ENCODE results near the gene OR56B4. TPM values are rescaled to one million over a fixed set of nuclear protein-coding genes. Genes with fewer than 3 reads are reported as not detected.

The OR56B4 gene
- total and polyA plus RNA-seq, 7 experiments from 2014 or later = not detected

DNA sequence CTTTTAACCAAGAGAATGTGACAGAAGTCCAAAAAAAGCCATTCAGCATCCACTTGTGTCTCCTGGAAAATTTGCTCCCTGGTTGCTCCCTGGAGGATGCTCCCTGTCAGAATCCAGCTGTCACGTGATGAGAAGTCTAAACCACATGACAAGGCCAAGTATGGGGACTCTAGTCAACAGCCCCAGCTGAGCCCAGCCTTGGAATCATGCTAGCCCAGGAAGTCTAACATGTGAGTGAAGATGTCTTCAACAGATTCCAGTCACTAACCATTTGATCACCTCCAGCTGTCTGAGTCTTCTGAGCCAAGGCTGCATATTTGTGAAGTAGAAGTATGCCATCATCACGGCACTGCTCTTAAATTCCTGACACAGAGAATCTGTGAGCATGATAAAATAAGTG, 4.2 kb downstream of the OR56B4 start:
- intact Hi-C loops (cut with micrococcal nuclease) = no loop called here
- POLR2A ChIA-PET = no interaction called here
- H3K27ac Mint-ChIP-seq = no peak overlapping the region

DNA sequence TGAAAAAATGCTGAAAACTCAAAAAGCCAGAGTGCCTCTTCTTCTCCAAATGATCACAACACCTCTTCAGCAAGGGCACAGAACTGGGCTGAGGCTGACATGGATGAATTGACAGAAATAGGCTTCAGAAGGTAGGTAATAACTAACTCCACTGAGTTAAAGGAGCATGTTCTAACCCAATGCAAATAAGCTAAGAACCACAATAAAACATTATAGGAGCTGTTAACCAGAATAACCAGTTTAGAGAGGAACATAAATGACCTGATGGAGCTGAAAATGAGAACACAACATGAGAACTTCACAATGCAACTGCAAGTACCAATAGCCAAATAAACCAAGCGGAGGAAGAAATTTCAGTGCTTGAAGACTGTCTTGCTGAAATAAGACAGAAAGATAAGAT, 9.2 kb downstream of the OR56B4 start:
- peaks cover 0 to 7% (median 0%) of the 10 kb centered on the region in 3 experiments for H3K9me3 ChIP-seq (ENCODE audit: control insufficient read depth in 2 of 3, low read length in 3 of 3)
- Mint-ChIP-seq H3K36me3 (peaks cover 0 to 10% (median 4%) of the 10 kb centered on the region in 5 donors), H3K4me1 (no peaks in the 10 kb centered on the region), H3K9me3 (peaks cover 8 to 43% (median 18%) of the 10 kb centered on the region in 11 donors), H3K4me3 (no peak overlapping the region), H3K27ac (no peak overlapping the region), H3K27me3 (peaks cover 8 to 38% (median 24%) of the 10 kb centered on the region in 5 donors)
- ATAC-seq = no peak
- no peak overlapping the region for H3K4me3 ChIP-seq (ENCODE audit: low read length)
- H3K27ac ChIP-seq (ENCODE audit: low read depth, low read length) = no peak overlapping the region
- intact Hi-C loops (cut with micrococcal nuclease) = no loop called here
- DNase-seq = no peak
- ChIA-PET POLR2A (no interaction called here), CTCF (interaction anchor here (0.6 kb wide), 1 partner anchor 1017 kb away, joined by 3 read pairs; no protein-coding TSS in a partner anchor)
- no peaks in the 10 kb centered on the region for H3K4me1 ChIP-seq (ENCODE audit: control insufficient read depth in 2 of 2, insufficient read depth in 2 of 2, low read length in 2 of 2)
- H3K36me3 ChIP-seq (ENCODE audit: control insufficient read depth in 2 of 3, insufficient read depth in 3 of 3, low read length in 3 of 3) = no peaks in the 10 kb centered on the region
- no peaks in the 10 kb centered on the region for H3K27me3 ChIP-seq (ENCODE audit: control insufficient read depth in 2 of 2, insufficient read depth in 2 of 2, low read length in 2 of 2)

More for the DNA sequence above, 4.2 kb downstream of the OR56B4 start:
- no peaks in the 10 kb centered on the region for H3K27me3 ChIP-seq (ENCODE audit: control insufficient read depth in 2 of 2, insufficient read depth in 2 of 2, low read length in 2 of 2)
- Mint-ChIP-seq H3K9me3 (peaks cover 0 to 14% (median under 1%) of the 10 kb centered on the region in 11 donors), H3K4me3 (no peak overlapping the region), H3K27me3 (peaks cover 12 to 32% (median 23%) of the 10 kb centered on the region in 5 donors), H3K4me1 (peaks cover 0 to 4% (median 0%) of the 10 kb centered on the region in 7 donors), H3K36me3 (peaks cover 0 to 1% (median 0%) of the 10 kb centered on the region in 5 donors)
- CTCF ChIA-PET = no interaction called here
- no peaks in the 10 kb centered on the region for H3K4me1 ChIP-seq (ENCODE audit: control insufficient read depth in 2 of 2, insufficient read depth in 2 of 2, low read length in 2 of 2)
- H3K36me3 ChIP-seq (ENCODE audit: control insufficient read depth in 2 of 3, insufficient read depth in 3 of 3, low read length in 3 of 3) = no peaks in the 10 kb centered on the region
- no peak overlapping the region for H3K27ac ChIP-seq (ENCODE audit: low read depth, low read length)
- ATAC-seq (no peak), DNase-seq (no peak)
- H3K9me3 ChIP-seq (ENCODE audit: control insufficient read depth in 2 of 3, low read length in 3 of 3) = peaks cover 0 to 7% (median 0%) of the 10 kb centered on the region in 3 experiments
- H3K4me3 ChIP-seq (ENCODE audit: low read length) = no peak overlapping the region

DNA sequence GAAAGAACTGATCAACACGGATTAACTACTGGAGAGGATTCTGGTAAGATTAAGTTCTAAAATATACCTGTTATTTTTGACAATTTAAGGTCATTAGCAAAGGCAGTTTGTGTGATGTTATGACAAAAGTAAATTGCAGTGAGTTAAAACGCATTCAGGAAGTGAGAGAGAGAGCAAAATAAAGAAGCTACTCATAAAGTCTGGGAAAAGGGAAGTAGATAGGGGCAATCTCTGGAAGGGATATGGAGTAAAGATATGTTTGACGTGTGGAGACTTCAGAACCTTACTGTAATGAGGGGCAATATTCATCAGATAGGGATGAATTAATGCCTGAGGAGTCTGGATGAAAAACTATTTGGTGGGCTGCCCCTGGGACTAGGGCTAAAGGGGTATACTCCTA, 16.8 kb downstream of the OR56B4 start:
- Histone ChIP-seq H3K27ac (ENCODE audit: low read depth, low read length) (no peak overlapping the region), H3K4me1 (ENCODE audit: control insufficient read depth in 2 of 2, insufficient read depth in 2 of 2, low read length in 2 of 2) (no peaks in the 10 kb centered on the region), H3K27me3 (ENCODE audit: control insufficient read depth in 2 of 2, insufficient read depth in 2 of 2, low read length in 2 of 2) (no peaks in the 10 kb centered on the region), H3K36me3 (ENCODE audit: control insufficient read depth in 2 of 3, insufficient read depth in 3 of 3, low read length in 3 of 3) (no peaks in the 10 kb centered on the region), H3K4me3 (ENCODE audit: low read length) (no peak overlapping the region), H3K9me3 (ENCODE audit: control insufficient read depth in 2 of 3, low read length in 3 of 3) (no peaks in the 10 kb centered on the region)
- intact Hi-C loops (cut with micrococcal nuclease) = no loop called here
- no peaks in the 10 kb centered on the region for H3K36me3 Mint-ChIP-seq
- DNase-seq (no peak), ATAC-seq (no peak)
- no peaks in the 10 kb centered on the region for H3K4me1 Mint-ChIP-seq
- peaks cover 0 to 7% (median 3%) of the 10 kb centered on the region in 5 donors for H3K27me3 Mint-ChIP-seq
- H3K27ac Mint-ChIP-seq = no peak overlapping the region
- POLR2A ChIA-PET = no interaction called here
- H3K9me3 Mint-ChIP-seq = peaks cover 0 to 7% (median 1%) of the 10 kb centered on the region in 11 donors
- CTCF ChIA-PET = no interaction called here
- H3K4me3 Mint-ChIP-seq = no peak overlapping the region

DNA sequence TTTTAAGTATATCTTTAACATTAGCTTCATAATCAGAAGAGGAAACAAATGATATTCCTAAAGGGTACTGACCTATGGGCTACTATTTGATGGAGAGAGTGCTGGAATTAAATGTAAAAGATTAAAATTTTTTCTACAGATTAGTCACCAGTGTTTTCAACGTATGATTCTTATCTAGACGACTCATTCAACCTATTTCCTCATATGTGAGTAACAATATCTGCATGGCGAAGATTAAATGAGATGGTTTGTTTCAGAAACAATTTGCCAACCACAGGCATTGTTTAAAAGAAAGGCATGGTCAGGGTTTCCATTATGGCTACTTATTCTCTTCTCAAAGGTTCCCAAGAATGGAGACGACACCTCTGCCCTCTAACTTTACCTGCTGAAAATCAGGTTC, 20.4 kb downstream of the OR56B4 start:
- POLR2A ChIA-PET = no interaction called here
- Mint-ChIP-seq H3K36me3 (no peaks in the 10 kb centered on the region), H3K4me1 (no peaks in the 10 kb centered on the region), H3K27ac (no peak overlapping the region), H3K9me3 (peaks cover 0 to under 1% (median 0%) of the 10 kb centered on the region in 11 donors), H3K27me3 (peaks cover 0 to 11% (median 3%) of the 10 kb centered on the region in 5 donors), H3K4me3 (no peak overlapping the region)
- no peak for DNase-seq
- H3K36me3 ChIP-seq (ENCODE audit: control insufficient read depth in 2 of 3, insufficient read depth in 3 of 3, low read length in 3 of 3) = no peaks in the 10 kb centered on the region
- H3K9me3 ChIP-seq (ENCODE audit: control insufficient read depth in 2 of 3, low read length in 3 of 3) = no peaks in the 10 kb centered on the region
- no peaks in the 10 kb centered on the region for H3K27me3 ChIP-seq (ENCODE audit: control insufficient read depth in 2 of 2, insufficient read depth in 2 of 2, low read length in 2 of 2)
- H3K4me1 ChIP-seq (ENCODE audit: control insufficient read depth in 2 of 2, insufficient read depth in 2 of 2, low read length in 2 of 2) = no peaks in the 10 kb centered on the region
- intact Hi-C loops (cut with micrococcal nuclease) = no loop called here
- no peak overlapping the region for H3K27ac ChIP-seq (ENCODE audit: low read depth, low read length)
- no peak overlapping the region for H3K4me3 ChIP-seq (ENCODE audit: low read length)
- ATAC-seq = peak; percentile 34
- CTCF ChIA-PET = no interaction called here

DNA sequence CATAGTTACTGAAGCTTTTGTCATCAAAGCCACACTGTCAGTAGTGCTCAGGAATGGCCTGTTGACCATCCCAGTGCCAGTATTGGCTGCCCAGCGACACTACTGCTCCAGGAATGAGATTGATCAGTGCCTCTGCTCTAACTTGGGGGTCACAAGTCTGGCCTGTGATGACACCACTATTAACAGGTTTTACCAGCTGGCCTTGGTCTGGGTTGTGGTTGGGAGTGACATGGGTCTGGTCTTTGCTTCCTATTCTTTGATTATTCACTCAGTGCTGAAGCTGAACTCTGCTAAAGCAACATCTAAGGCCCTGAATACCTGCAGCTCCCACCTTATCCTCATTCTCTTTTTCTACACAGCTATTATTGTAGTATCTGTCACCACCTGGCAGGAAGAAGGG, 21.5 kb downstream of the OR56B4 start:
- H3K27me3 ChIP-seq (ENCODE audit: control insufficient read depth in 2 of 2, insufficient read depth in 2 of 2, low read length in 2 of 2) = no peaks in the 10 kb centered on the region
- Mint-ChIP-seq H3K4me3 (no peak overlapping the region), H3K4me1 (no peaks in the 10 kb centered on the region), H3K27me3 (peaks cover 0 to 10% (median 3%) of the 10 kb centered on the region in 5 donors), H3K36me3 (no peaks in the 10 kb centered on the region), H3K27ac (no peak overlapping the region), H3K9me3 (no peaks in the 10 kb centered on the region)
- CTCF ChIA-PET = interaction anchor here (0.6 kb wide), 1 partner anchor 244 kb away, joined by 3 read pairs; no protein-coding TSS in a partner anchor
- H3K4me3 ChIP-seq (ENCODE audit: low read length) = no peak overlapping the region
- no peaks in the 10 kb centered on the region for H3K36me3 ChIP-seq (ENCODE audit: control insufficient read depth in 2 of 3, insufficient read depth in 3 of 3, low read length in 3 of 3)
- H3K4me1 ChIP-seq (ENCODE audit: control insufficient read depth in 2 of 2, insufficient read depth in 2 of 2, low read length in 2 of 2) = no peaks in the 10 kb centered on the region
- H3K9me3 ChIP-seq (ENCODE audit: control insufficient read depth in 2 of 3, low read length in 3 of 3) = no peaks in the 10 kb centered on the region
- POLR2A ChIA-PET = no interaction called here
- intact Hi-C loops (cut with micrococcal nuclease) = no loop called here
- ATAC-seq (peak; percentile 20), DNase-seq (no peak)
- H3K27ac ChIP-seq (ENCODE audit: low read depth, low read length) = no peak overlapping the region

DNA sequence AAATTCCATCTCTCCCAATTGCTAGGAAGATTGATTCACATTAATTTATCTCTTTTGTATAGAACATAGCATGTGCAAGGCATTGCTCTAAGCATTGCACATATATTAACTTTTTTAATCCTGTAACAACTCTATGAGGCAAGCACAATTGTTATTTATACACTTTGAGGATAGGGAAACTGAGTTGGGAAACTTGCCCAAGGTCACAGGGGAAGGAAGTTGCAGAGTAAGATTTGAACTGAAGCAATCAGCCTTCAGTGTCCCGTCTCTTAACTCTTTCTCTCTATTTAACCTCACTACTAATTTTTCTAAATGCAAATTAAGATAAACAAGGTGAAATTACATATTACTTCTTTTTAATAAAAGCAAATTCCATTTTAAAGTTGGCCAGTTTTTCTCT, 22.2 kb downstream of the OR56B4 start:
- Mint-ChIP-seq H3K36me3 (no peaks in the 10 kb centered on the region), H3K4me3 (no peak overlapping the region), H3K9me3 (no peaks in the 10 kb centered on the region), H3K4me1 (no peaks in the 10 kb centered on the region), H3K27ac (no peak overlapping the region), H3K27me3 (peaks cover 0 to 7% (median 0%) of the 10 kb centered on the region in 5 donors)
- no peak overlapping the region for H3K4me3 ChIP-seq (ENCODE audit: low read length)
- ChIA-PET POLR2A (no interaction called here), CTCF (interaction anchor here (0.6 kb wide), 2 partner anchors 37 to 243 kb away, joined by 3 read pairs; no protein-coding TSS in a partner anchor)
- no peaks in the 10 kb centered on the region for H3K27me3 ChIP-seq (ENCODE audit: control insufficient read depth in 2 of 2, insufficient read depth in 2 of 2, low read length in 2 of 2)
- no peaks in the 10 kb centered on the region for H3K4me1 ChIP-seq (ENCODE audit: control insufficient read depth in 2 of 2, insufficient read depth in 2 of 2, low read length in 2 of 2)
- H3K36me3 ChIP-seq (ENCODE audit: control insufficient read depth in 2 of 3, insufficient read depth in 3 of 3, low read length in 3 of 3) = no peaks in the 10 kb centered on the region
- H3K9me3 ChIP-seq (ENCODE audit: control insufficient read depth in 2 of 3, low read length in 3 of 3) = no peaks in the 10 kb centered on the region
- intact Hi-C loops (cut with micrococcal nuclease) = no loop called here
- ATAC-seq (no peak), DNase-seq (no peak)
- H3K27ac ChIP-seq (ENCODE audit: low read depth, low read length) = no peak overlapping the region

DNA sequence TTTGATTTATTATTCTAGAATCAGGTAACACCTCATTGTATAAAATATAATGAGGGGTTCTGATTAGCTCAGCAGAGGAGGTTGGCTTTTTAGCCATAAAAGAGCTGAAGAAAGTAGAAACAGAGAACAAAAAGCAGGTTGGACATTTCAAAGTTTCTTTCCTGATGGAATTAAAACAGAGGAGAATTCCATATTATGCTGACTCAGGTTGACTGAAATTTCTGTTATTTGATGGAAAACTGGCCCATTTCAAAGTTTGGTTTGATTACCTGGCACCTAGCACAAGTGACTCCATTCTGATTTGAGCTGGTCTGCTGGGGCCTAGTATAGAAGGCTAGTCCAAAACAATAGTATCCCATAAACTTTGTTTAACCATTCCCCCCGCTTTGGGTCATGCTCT, 24.9 kb downstream of the OR56B4 start:
- no peaks in the 10 kb centered on the region for H3K9me3 ChIP-seq (ENCODE audit: control insufficient read depth in 2 of 3, low read length in 3 of 3)
- H3K4me1 ChIP-seq (ENCODE audit: control insufficient read depth in 2 of 2, insufficient read depth in 2 of 2, low read length in 2 of 2) = no peaks in the 10 kb centered on the region
- no peaks in the 10 kb centered on the region for H3K36me3 ChIP-seq (ENCODE audit: control insufficient read depth in 2 of 3, insufficient read depth in 3 of 3, low read length in 3 of 3)
- ChIA-PET CTCF (no interaction called here), POLR2A (no interaction called here)
- H3K4me3 Mint-ChIP-seq = no peak overlapping the region
- intact Hi-C loops (cut with micrococcal nuclease) = no loop called here
- no peaks in the 10 kb centered on the region for H3K9me3 Mint-ChIP-seq
- no peak overlapping the region for H3K27ac Mint-ChIP-seq
- no peaks in the 10 kb centered on the region for H3K4me1 Mint-ChIP-seq
- peaks cover 0 to 11% (median 0%) of the 10 kb centered on the region in 5 donors for H3K27me3 Mint-ChIP-seq
- ATAC-seq (no peak), DNase-seq (no peak)
- no peak overlapping the region for H3K27ac ChIP-seq (ENCODE audit: low read depth, low read length)
- no peak overlapping the region for H3K4me3 ChIP-seq (ENCODE audit: low read length)
- H3K27me3 ChIP-seq (ENCODE audit: control insufficient read depth in 2 of 2, insufficient read depth in 2 of 2, low read length in 2 of 2) = no peaks in the 10 kb centered on the region
- no peaks in the 10 kb centered on the region for H3K36me3 Mint-ChIP-seq
